Measurements from ENCODE around the gene SLC9A7.
A peak's percentile ranks its signal among the peaks of the same experiment; 100 is the strongest.

SLC9A7 gene

GRCh38 chrX:46755671-46756070 is 3.2 kb downstream of the SLC9A7 start:
- TF ChIP-seq, protein P1, sequence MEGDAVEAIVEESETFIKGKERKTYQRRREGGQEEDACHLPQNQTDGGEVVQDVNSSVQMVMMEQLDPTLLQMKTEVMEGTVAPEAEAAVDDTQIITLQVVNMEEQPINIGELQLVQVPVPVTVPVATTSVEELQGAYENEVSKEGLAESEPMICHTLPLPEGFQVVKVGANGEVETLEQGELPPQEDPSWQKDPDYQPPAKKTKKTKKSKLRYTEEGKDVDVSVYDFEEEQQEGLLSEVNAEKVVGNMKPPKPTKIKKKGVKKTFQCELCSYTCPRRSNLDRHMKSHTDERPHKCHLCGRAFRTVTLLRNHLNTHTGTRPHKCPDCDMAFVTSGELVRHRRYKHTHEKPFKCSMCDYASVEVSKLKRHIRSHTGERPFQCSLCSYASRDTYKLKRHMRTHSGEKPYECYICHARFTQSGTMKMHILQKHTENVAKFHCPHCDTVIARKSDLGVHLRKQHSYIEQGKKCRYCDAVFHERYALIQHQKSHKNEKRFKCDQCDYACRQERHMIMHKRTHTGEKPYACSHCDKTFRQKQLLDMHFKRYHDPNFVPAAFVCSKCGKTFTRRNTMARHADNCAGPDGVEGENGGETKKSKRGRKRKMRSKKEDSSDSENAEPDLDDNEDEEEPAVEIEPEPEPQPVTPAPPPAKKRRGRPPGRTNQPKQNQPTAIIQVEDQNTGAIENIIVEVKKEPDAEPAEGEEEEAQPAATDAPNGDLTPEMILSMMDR (IDR thresholded peaks at IDR 0.05; ENCODE audit: low read depth, low read length) = no peak
- TF ChIP-seq, protein P2, sequence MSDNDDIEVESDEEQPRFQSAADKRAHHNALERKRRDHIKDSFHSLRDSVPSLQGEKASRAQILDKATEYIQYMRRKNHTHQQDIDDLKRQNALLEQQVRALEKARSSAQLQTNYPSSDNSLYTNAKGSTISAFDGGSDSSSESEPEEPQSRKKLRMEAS (IDR thresholded peaks at IDR 0.05; ENCODE audit: low read depth, low read length) = no peak
- TF ChIP-seq MYC (IDR thresholded peaks at IDR 0.05; ENCODE audit: low read depth, low read length) (no peak), POLR2A (IDR thresholded peaks at IDR 0.05; ENCODE audit: extremely low read depth, insufficient read length) (no peak)

DNA sequence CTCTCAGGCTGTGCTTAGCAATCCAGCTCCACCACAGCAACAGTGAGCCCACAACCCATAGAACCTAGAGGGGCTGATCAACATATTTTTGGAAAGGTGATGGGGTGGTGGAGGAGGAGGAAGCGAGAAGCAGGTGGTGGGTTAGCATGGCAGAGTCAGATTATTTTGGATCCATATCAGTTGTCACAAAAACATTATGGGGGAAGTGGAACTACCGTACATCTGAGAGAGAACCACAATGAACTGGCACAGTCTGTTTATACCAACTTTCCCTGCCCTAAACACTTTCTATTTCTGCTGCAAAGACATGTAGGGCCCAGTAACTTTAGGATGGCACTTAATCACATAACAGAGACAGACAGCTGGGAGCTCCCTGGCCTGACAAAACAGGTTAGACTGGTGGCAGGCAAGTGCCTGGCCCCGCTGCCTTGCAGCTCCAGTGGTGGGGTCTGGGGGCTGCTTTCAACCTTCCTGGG is 4.3 kb downstream of the SLC9A7 start:
- TF ChIP-seq MYC (IDR thresholded peaks at IDR 0.05; ENCODE audit: low read depth, low read length) (no peak), POLR2A (IDR thresholded peaks at IDR 0.05; ENCODE audit: extremely low read depth, insufficient read length) (no peak)
- TF ChIP-seq, protein P2 (IDR thresholded peaks at IDR 0.05; ENCODE audit: low read depth, low read length) = no peak
- TF ChIP-seq, protein P1 (IDR thresholded peaks at IDR 0.05; ENCODE audit: low read depth, low read length) = no peak
- H3K4me3 ChIP-seq (ENCODE audit: low read depth, low read length) = no peak overlapping the region
- DNase-seq (ENCODE audit: low read depth) = no peak

More at GRCh38 chrX:46755671-46756070, 3.2 kb downstream of the SLC9A7 start:
- no peak overlapping the region for H3K4me3 ChIP-seq (ENCODE audit: low read depth, low read length)
- DNase-seq (ENCODE audit: low read depth) = peak; percentile 56

DNA sequence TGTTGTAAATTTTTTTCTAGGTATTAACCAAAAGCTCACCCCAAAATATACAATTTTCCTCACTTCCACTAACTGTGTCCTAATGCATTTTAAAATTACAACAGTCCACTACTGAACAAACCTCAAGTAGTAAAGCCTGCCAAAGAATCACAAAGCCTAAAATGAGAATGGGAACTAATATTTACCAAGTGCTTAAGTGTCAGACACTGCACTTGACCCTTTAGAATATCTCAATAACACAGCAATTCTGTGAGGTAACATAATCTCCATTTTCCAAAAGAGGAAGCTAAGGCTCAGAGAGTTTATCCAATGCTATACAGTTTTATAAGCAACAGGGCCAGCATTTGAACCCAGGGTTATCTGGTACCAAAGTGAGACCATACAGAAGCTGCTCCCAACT is 4.9 kb downstream of the SLC9A7 start:
- DNase-seq (ENCODE audit: low read depth) = no peak
- no peak overlapping the region for H3K4me3 ChIP-seq (ENCODE audit: low read depth, low read length)
- TF ChIP-seq, protein P1 (IDR thresholded peaks at IDR 0.05; ENCODE audit: low read depth, low read length) = no peak
- TF ChIP-seq POLR2A (IDR thresholded peaks at IDR 0.05; ENCODE audit: extremely low read depth, insufficient read length) = no peak
- no peak for TF ChIP-seq MYC (IDR thresholded peaks at IDR 0.05; ENCODE audit: low read depth, low read length)
- TF ChIP-seq, protein P2 (IDR thresholded peaks at IDR 0.05; ENCODE audit: low read depth, low read length) = no peak

DNA sequence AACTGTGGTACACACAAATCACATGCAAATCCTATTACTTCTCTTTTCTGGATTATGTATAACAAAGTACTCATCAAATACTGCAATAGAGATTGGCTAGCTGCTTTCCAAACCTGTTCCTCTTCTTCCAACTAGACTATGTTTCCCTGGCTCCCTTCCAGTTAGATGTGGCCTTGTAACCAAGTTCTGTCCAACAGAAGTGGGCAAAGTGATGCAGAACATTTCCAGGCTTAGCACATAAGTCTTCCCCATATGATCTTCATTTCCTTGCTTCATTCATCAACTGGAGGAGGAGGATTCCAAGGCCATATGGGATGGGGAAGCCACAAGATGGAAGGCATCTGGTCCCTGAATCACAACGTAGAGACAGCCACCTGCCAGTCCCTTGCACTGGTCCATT is 8.0 kb downstream of the SLC9A7 start:
- no peak overlapping the region for H3K4me3 ChIP-seq (ENCODE audit: low read depth, low read length)
- DNase-seq (ENCODE audit: low read depth) = no peak
- TF ChIP-seq, protein P2 (IDR thresholded peaks at IDR 0.05; ENCODE audit: low read depth, low read length) = no peak
- no peak for TF ChIP-seq MYC (IDR thresholded peaks at IDR 0.05; ENCODE audit: low read depth, low read length)
- no peak for TF ChIP-seq POLR2A (IDR thresholded peaks at IDR 0.05; ENCODE audit: extremely low read depth, insufficient read length)
- TF ChIP-seq, protein P1 (IDR thresholded peaks at IDR 0.05; ENCODE audit: low read depth, low read length) = no peak

DNA sequence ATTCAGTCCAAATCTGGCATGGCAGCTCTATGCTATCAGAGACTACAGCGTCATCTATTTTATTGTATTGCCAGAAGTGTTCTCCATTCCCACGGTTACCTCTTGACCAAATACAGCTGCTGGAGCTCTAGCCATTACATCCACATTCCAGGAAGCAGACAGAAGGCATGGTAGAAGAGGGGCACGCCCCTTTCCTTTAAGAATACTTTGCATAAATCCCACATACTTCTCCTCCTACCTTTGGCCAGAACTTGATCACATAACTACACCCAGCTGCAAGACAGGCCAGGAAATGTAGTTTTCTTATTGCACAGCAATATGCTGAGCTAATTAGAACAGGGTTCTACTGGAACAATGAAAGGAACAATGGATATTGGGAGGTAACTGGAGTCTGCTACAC is 14.9 kb downstream of the SLC9A7 start:
- no peak overlapping the region for H3K4me3 ChIP-seq (ENCODE audit: low read depth, low read length)
- TF ChIP-seq MYC (IDR thresholded peaks at IDR 0.05; ENCODE audit: low read depth, low read length) = no peak
- TF ChIP-seq POLR2A (IDR thresholded peaks at IDR 0.05; ENCODE audit: extremely low read depth, insufficient read length) = no peak
- TF ChIP-seq, protein P1 (IDR thresholded peaks at IDR 0.05; ENCODE audit: low read depth, low read length) = no peak
- TF ChIP-seq, protein P2 (IDR thresholded peaks at IDR 0.05; ENCODE audit: low read depth, low read length) = no peak
- no peak for DNase-seq (ENCODE audit: low read depth)

Data from NB4 (cell line).